T-cell (primary cell): Measurements from ENCODE around the gene FKBP1B. TPM values are rescaled to one million over a fixed set of nuclear protein-coding genes. Genes with fewer than 3 reads are reported as not detected.

ENCODE experiments used
- ATAC-seq, 4 experiments: fragments of 200-7000 bp in 3 of 4; fragments of 150-1000 bp in 1 of 4; cut with Tn5 transposase; replicated peaks in 1 of 4; 1 replicate in 3 of 4; 2 replicates in 1 of 4; pipeline ENCODE4 v1.10.0; 2021; ENCODE audit warnings: moderate library complexity in 3 of 4, mild to moderate bottlenecking in 2 of 4, moderate number of reproducible peaks in 1 of 4
- CTCF ChIA-PET, 2 donors: fragments of 300-600 bp; sonication (Branson Sonifier 250); formaldehyde crosslinking; loops; one replicate each; lab custom pipeline; 2022; ENCODE audit warnings: antibody characterized with exemption in 2 of 2; lab: Charles Lee
- POLR2A ChIA-PET, 2 donors: fragments of 300-600 bp; sonication (Branson Sonifier 250); formaldehyde crosslinking; loops; one replicate each; lab custom pipeline; 2022; ENCODE audit warnings: antibody characterized with exemption in 2 of 2; lab: Charles Lee
- DNase-seq, 35 experiments: peaks; one replicate each; pipeline versions ENCODE4 v3.0.0 to v3.0.0-alpha.2; 2013 to 2023
- H3K27ac ChIP-seq: one replicate; pipeline ENCODE4 v1.5.1; 2013; ENCODE audit warnings: low read length
- H3K27me3 ChIP-seq, 2 experiments: replicated peaks in 1 of 2; 1 replicate in 1 of 2; 2 replicates in 1 of 2; pipeline versions ENCODE4 v1.6.1 to v1.7.0; 2013; ENCODE audit warnings: low read length in 1 of 2, mixed read lengths in 1 of 2; ENCODE audit not compliant: control insufficient read depth in 2 of 2, insufficient read depth in 2 of 2; ENCODE audit errors: extremely low read depth in 1 of 2
- H3K36me3 ChIP-seq, 2 donors: 1 replicate in 1 of 2; 2 replicates in 1 of 2; pipeline versions ENCODE4 v1.6.1 to v1.7.0; 2013; ENCODE audit warnings: low read length in 1 of 2; ENCODE audit not compliant: control insufficient read depth in 2 of 2, insufficient read depth in 1 of 2; ENCODE audit errors: extremely low read depth in 1 of 2
- H3K4me1 ChIP-seq, 2 experiments: 1 replicate in 1 of 2; 2 replicates in 1 of 2; pipeline versions ENCODE4 v1.6.1 to v1.7.0; 2013; ENCODE audit warnings: low read length in 2 of 2, mixed read lengths in 1 of 2; ENCODE audit not compliant: insufficient read depth in 2 of 2, control insufficient read depth in 1 of 2; ENCODE audit errors: extremely low read depth in 1 of 2
- H3K4me3 ChIP-seq, 2 donors: 1 replicate in 1 of 2; 2 replicates in 1 of 2; pipeline versions ENCODE4 v1.5.1 to v1.7.0; 2013; ENCODE audit warnings: mild to moderate bottlenecking in 2 of 2, low read length in 1 of 2, moderate library complexity in 1 of 2; ENCODE audit not compliant: control insufficient read depth in 1 of 2; ENCODE audit errors: extremely low read depth in 1 of 2
- H3K9me3 ChIP-seq: 2 replicates; pipeline ENCODE4 v1.7.0; 2013
- H3K27ac Mint-ChIP-seq, 2 donors: one replicate each; pipeline ENCODE4 v1.8.0; 2020 to 2021; ENCODE audit warnings: mild to moderate bottlenecking in 2 of 2, mixed read lengths in 2 of 2
- H3K27me3 Mint-ChIP-seq, 2 donors: one replicate each; pipeline ENCODE4 v1.8.0; 2021 to 2022; ENCODE audit warnings: mixed read lengths in 2 of 2
- H3K36me3 Mint-ChIP-seq: one replicate; pipeline ENCODE4 v1.8.0; 2021; ENCODE audit warnings: mixed read lengths
- H3K4me1 Mint-ChIP-seq, 3 donors: one replicate each; pipeline ENCODE4 v1.8.0; 2020 to 2022; ENCODE audit warnings: mixed read lengths in 3 of 3, mild to moderate bottlenecking in 1 of 3
- H3K4me3 Mint-ChIP-seq, 3 donors: one replicate each; pipeline ENCODE4 v1.8.0; 2020 to 2022; ENCODE audit warnings: mild to moderate bottlenecking in 3 of 3, mixed read lengths in 3 of 3, moderate library complexity in 3 of 3
- H3K9me3 Mint-ChIP-seq, 3 donors: one replicate each; pipeline ENCODE4 v1.8.0; 2020 to 2022; ENCODE audit warnings: mixed read lengths in 3 of 3
- WGBS: methylation state at CpG from one replicate; pipeline ENCODE4 v1.1.5; 2013; ENCODE audit warnings: missing lambda C conversion rate; ENCODE audit not compliant: insufficient coverage; 5-methylcytosine and 5-hydroxymethylcytosine counted together
- total RNA-seq, 35 experiments: library from RNA in 6 of 35; stranded (reverse) in 6 of 35; fragments of 120-200 nt in 1 of 35; gene quantifications; one replicate each; pipeline versions ENCODE4 v1.2.1 to v1.2.4 and lab custom pipeline; 2013 to 2026

FKBP1B gene
- total RNA-seq, 5 donors from 2014 or later (not counting 1 experiment from before 2014, with no cell fraction given), result 1.2 to 1.5 (median 1.2) TPM

- H3K27ac Mint-ChIP-seq, result peak overlapping the region; percentile 80 to 84
- H3K4me1 Mint-ChIP-seq, result peaks cover 26 to 33% (median 31%) of the 10 kb centered on the region in 3 donors
- H3K27me3 Mint-ChIP-seq, result no peaks in the 10 kb centered on the region
- POLR2A ChIA-PET, result no interaction called here
- Histone ChIP-seq H3K4me1 (peaks cover 7 to 25% of the 10 kb centered on the region in 2 experiments), H3K27me3 (no peaks in the 10 kb centered on the region), H3K27ac (peak overlapping the region; percentile 77), H3K9me3 (no peaks in the 10 kb centered on the region), H3K36me3 (peaks cover 0 to 11% of the 10 kb centered on the region in 2 donors), H3K4me3 (no peak overlapping the region)
- CTCF ChIA-PET, result interaction anchor here in 1 of 2 donors (0.7 to 1.0 kb wide), 2 partner anchors 12 to 253 kb away, joined by 3 to 7 read pairs; no protein-coding TSS in a partner anchor
- peaks cover 12% of the 10 kb centered on the region for H3K36me3 Mint-ChIP-seq
- 100% methylated on average over 1 of the region's 2 CpGs for WGBS
- peak overlapping the region; percentile 96 to 100 (median 98) for H3K4me3 Mint-ChIP-seq
- DNase-seq (no peak), ATAC-seq (no peak)
- H3K9me3 Mint-ChIP-seq, result no peaks in the 10 kb centered on the region
Measured at GRCh38 chr2:24077879-24078278, 28.3 kb downstream of the FKBP1B start.

GRCh38 chr2:24080701-24081100 lies 31.2 kb downstream of the FKBP1B start:
- WGBS, result 100% methylated on average over 2 of the region's 2 CpGs
- peaks cover 6 to 36% of the 10 kb centered on the region in 2 experiments for H3K4me1 ChIP-seq
- no peak overlapping the region for H3K27ac Mint-ChIP-seq
- no peak for ATAC-seq
- H3K27me3 Mint-ChIP-seq, result no peaks in the 10 kb centered on the region
- no peaks in the 10 kb centered on the region for H3K9me3 ChIP-seq
- no peak overlapping the region for H3K27ac ChIP-seq
- peaks cover 0 to 4% of the 10 kb centered on the region in 2 donors for H3K36me3 ChIP-seq
- POLR2A ChIA-PET, result no interaction called here
- no peak overlapping the region for H3K4me3 ChIP-seq
- H3K9me3 Mint-ChIP-seq, result no peaks in the 10 kb centered on the region
- H3K27me3 ChIP-seq, result peaks cover 0 to 3% of the 10 kb centered on the region in 2 experiments
- CTCF ChIA-PET, result interaction anchor here in 1 of 2 donors (0.8 to 1.1 kb wide), 2 partner anchors 256 kb away, joined by 4 to 6 read pairs; no protein-coding TSS in a partner anchor
- H3K4me1 Mint-ChIP-seq, result peaks cover 25 to 31% (median 28%) of the 10 kb centered on the region in 3 donors
- H3K36me3 Mint-ChIP-seq, result peaks cover 5% of the 10 kb centered on the region
- H3K4me3 Mint-ChIP-seq, result no peak overlapping the region
- no peak for DNase-seq

- ATAC-seq (no peak), DNase-seq (no peak)
- no peaks in the 10 kb centered on the region for H3K9me3 ChIP-seq
- peaks cover 0 to 20% of the 10 kb centered on the region in 2 experiments for H3K4me1 ChIP-seq
- Mint-ChIP-seq H3K27ac (no peak overlapping the region), H3K36me3 (peaks cover 5% of the 10 kb centered on the region), H3K4me3 (peak overlapping the region; percentile 77 to 90 (median 82)), H3K9me3 (no peaks in the 10 kb centered on the region), H3K27me3 (no peaks in the 10 kb centered on the region), H3K4me1 (peaks cover 13 to 18% (median 16%) of the 10 kb centered on the region in 3 donors)
- H3K36me3 ChIP-seq, result peaks cover 0 to 4% of the 10 kb centered on the region in 2 donors
- ChIA-PET POLR2A (interaction anchor here in 1 of 2 donors (0.5 to 0.7 kb wide), 3 partner anchors 15 to 566 kb away, joined by 3 to 4 read pairs (median 4); no protein-coding TSS in a partner anchor), CTCF (interaction anchor here (0.5 to 3.0 kb wide), 5 partner anchors 13 to 259 kb away, joined by 3 to 55 read pairs (median 4); partner anchors contain the start of gene WDCP (in 1 of the 2))
- H3K27ac ChIP-seq, result no peak overlapping the region
- H3K4me3 ChIP-seq, result no peak overlapping the region
- H3K27me3 ChIP-seq, result peaks cover 0 to 3% of the 10 kb centered on the region in 2 experiments
- WGBS, result 100% methylated on average over 6 of the region's 8 CpGs
Measured at GRCh38 chr2:24082787-24083566, 33.4 kb downstream of the FKBP1B start.

GRCh38 chr2:24083567-24084385 lies 34.2 kb downstream of the FKBP1B start:
- Mint-ChIP-seq H3K9me3 (no peaks in the 10 kb centered on the region), H3K36me3 (peaks cover 5% of the 10 kb centered on the region), H3K4me1 (peaks cover 13 to 16% (median 15%) of the 10 kb centered on the region in 3 donors), H3K4me3 (peak overlapping the region; percentile 77 to 90 (median 82)), H3K27ac (peak overlapping the region; percentile 52 to 61), H3K27me3 (no peaks in the 10 kb centered on the region)
- H3K4me3 ChIP-seq, result peak overlapping the region; percentile 55 to 61
- 11% methylated on average over 24 of the region's 30 CpGs for WGBS
- peaks cover 0 to 4% of the 10 kb centered on the region in 2 donors for H3K36me3 ChIP-seq
- H3K9me3 ChIP-seq, result no peaks in the 10 kb centered on the region
- ATAC-seq, result peak; percentile 56 to 78 (median 60)
- ChIA-PET POLR2A (interaction anchor here in 1 of 2 donors (0.5 to 0.7 kb wide), 2 partner anchors 16 to 38 kb away, joined by 4 read pairs; no protein-coding TSS in a partner anchor), CTCF (interaction anchor here (0.6 to 3.0 kb wide), 14 partner anchors 11 to 260 kb away, joined by 3 to 55 read pairs (median 4); partner anchors contain the start of genes ATAD2B (in 1 of the 2), PFN4 (in 1 of the 2) and WDCP (in 1 of the 2))
- peaks cover 0 to 20% of the 10 kb centered on the region in 2 experiments for H3K4me1 ChIP-seq
- DNase-seq, result peak in 26 of 35 experiments; percentile 17 to 65 (median 38)
- peaks cover 0 to 3% of the 10 kb centered on the region in 2 experiments for H3K27me3 ChIP-seq
- H3K27ac ChIP-seq, result peak overlapping the region; percentile 9

GRCh38 chr2:24084386-24085199 lies 35.1 kb downstream of the FKBP1B start, which contains the start of gene TP53I3:
TP53I3 (minus strand) TSS chr2:24084834; CDS start chr2:24084326, 508 bp downstream.
- peak within 1 kb of the TSS; percentile 77 to 90 (median 82) for H3K4me3 Mint-ChIP-seq
- Histone ChIP-seq H3K27me3 (peaks cover 0 to 3% of the 10 kb centered on the region in 2 experiments), H3K36me3 (peaks cover 0 to 6% of the 10 kb centered on the region in 2 donors), H3K4me3 (peak within 1 kb of the TSS; percentile 55 to 61), H3K9me3 (no peaks in the 10 kb centered on the region), H3K4me1 (peaks cover 0 to 20% of the 10 kb centered on the region in 2 experiments), H3K27ac (peak within 1 kb of the TSS; percentile 9)
- ChIA-PET CTCF (interaction anchor here (0.5 to 3.0 kb wide), 16 partner anchors 8 to 508 kb away, joined by 3 to 55 read pairs (median 4); partner anchors contain the start of genes ATAD2B (in 1 of the 2), PFN4 (in 1 of the 2), SF3B6 (in 1 of the 2) and WDCP (in 1 of the 2)), POLR2A (no interaction called here)
- peaks cover 13 to 16% (median 15%) of the 10 kb centered on the region in 3 donors for H3K4me1 Mint-ChIP-seq
- ATAC-seq (peak; percentile 90 to 97 (median 96)), DNase-seq (peak; percentile 36 to 91 (median 71))
- H3K27me3 Mint-ChIP-seq, result no peaks in the 10 kb centered on the region
- peak within 1 kb of the TSS; percentile 52 to 61 for H3K27ac Mint-ChIP-seq
- H3K9me3 Mint-ChIP-seq, result no peaks in the 10 kb centered on the region
- peaks cover 5% of the 10 kb centered on the region for H3K36me3 Mint-ChIP-seq
- WGBS, result under 1% methylated on average over 37 of the region's 44 CpGs
